DMS79 treated with DMSO at 0.1 percent for 48 hours (cell line): ENCODE measurements around the gene RAPGEF1.
"Not testable (repeated sequence)": the region's sequence is repeated elsewhere in the genome, so short reads cannot be mapped to it uniquely, and the experiment has no call there.

Experiments used
- DNase-seq: peaks from one replicate; lab custom pipeline; 2025; lab: John Stamatoyannopoulos, UW

The RAPGEF1 gene

DNA sequence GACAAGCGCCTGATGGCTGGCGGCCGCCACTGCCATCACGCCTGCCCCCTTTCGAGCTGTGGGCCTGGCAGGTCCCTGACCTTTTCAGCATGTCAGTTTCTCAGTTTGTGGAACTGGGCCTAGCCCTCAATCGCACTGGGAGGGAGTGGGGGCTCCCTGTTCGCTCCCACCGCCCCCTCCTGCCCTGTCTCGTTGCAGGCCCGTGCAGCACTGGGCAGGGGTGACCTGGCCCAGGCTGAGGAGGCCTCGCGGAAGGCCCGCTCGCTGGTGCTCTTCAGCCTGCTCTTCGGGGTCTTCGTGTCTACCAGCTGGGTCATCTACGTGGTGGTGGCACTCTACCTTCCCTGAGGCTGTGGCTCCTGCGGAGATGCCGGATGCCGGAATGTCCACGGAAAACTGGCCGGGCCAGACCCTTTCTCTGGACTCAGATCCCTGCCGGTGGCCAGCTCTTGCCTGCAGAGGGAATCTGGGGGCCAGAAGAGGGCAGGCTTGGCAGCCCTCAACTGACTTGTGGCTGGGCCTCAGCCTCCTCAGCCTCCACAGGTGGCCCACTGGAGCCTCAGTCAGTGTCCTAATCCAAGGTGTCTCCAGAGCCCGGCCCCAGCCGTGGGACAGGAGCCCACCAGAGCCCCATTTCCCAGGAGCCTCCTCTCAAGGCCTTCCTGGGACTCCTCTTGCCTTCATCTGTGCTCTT lies 181.9 kb downstream of the RAPGEF1 start:
- no peak for DNase-seq

DNA sequence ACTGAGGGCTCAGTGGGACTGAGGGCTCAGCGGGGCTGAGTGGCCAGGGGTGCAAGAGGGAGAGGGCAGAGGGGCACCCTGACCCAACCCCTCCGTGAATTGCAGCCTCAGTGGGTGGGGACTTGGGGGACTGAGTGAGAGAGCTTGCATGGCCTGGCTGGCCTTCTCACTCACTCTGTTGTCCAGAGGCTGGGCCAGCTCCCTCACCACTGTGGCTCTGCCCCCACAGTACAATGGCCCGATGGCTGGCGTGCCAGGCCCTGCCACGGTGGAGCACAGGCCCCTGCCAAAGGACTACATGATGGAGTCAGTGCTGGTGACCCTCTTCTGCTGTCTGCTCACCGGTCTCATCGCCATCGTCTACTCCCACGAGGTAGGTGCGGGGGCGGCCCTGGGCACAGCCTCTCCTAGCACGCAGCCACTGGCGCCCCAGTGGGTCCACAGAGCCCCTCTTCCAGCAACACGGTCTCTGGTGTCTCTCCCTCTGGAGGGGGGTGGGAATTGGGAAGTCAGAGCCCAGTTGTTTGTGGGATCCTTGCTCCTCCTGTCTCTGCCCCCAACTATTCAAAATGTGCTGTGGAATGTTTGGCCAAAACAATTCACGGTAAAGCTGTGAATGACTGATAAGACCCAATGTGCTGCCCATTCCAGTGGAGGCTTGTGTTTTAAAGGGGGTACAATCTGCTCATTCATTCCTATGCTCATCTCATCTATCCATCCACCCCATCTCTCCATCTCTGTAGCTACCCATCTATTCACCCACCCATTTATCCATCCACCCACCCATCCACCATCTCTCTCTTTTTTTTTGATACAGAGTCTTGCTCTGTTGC lies 183.8 kb downstream of the RAPGEF1 start:
- no peak for DNase-seq

DNA sequence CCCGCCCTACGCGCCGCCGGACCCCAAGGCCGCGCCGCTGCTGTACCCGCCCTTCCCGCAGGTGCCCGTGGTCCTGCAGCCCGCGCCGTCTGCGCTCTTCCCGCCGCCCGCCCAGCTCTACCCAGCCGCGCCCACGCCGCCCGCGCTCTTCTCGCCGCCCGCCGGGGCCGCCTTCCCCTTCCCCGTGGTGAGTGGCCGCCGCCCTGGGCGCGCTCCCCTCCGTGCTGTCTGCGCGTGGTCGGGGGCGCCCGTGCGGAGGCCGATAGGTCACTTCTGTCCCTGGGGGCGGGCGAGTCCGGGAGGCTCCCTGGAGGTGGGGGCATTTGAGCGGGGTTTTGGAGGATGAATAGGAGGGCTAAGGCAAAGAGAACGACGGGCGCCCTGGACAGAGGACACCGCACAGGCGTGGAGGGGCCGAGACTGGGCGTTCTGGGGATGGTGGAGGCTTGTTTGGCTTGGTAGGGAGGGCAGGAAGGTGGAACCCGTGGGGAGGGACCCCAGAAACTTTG lies 185.0 kb downstream of the RAPGEF1 start:
- DNase-seq, result no peak

DNA sequence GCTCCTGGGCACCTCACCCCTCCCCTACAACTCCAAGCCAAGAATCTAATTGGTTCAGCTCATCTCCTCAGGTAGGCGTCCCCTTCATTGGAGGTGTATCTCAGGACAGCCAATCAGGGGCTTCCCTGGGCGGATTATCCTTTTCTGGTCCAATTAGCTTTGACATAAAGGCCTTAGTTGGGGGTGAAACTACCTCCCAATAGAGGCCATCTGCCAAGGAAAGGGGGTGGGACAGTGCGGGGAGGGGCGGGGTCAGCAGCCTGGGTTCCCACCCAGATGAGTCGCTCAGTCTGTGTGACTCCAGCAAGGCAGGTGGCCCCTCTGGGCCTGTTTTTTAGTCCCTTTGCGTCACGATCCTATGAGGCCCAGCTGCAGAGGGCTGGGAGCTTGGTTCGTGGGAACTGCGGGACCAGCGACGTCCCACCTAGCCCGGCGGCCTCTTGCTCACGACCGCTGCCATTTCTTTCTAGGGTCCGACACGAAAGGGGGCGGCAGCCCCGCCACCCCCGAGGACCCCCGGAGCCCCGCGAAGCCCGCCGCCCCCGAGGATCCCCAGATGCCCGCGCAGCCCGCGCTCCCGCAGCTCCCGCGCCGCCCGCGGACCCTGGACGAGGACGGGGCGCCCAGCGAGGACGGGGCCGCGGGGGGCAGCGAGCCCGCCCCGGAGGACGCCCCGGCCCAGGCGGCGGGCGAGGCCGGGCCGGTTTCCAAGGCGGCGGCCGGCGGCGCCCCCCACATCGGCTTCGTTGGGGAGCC lies 185.6 kb downstream of the RAPGEF1 start:
- no peak for DNase-seq

GRCh38 chr9:131552030-131552429 lies 187.8 kb downstream of the RAPGEF1 start:
- no peak for DNase-seq

GRCh38 chr9:131550465-131550864 lies 189.4 kb downstream of the RAPGEF1 start:
- not testable (repeated sequence) for DNase-seq

- not testable (repeated sequence) for DNase-seq
These were observed 190.7 kb downstream of the RAPGEF1 start for GRCh38 chr9:131549186-131549585.

DNA sequence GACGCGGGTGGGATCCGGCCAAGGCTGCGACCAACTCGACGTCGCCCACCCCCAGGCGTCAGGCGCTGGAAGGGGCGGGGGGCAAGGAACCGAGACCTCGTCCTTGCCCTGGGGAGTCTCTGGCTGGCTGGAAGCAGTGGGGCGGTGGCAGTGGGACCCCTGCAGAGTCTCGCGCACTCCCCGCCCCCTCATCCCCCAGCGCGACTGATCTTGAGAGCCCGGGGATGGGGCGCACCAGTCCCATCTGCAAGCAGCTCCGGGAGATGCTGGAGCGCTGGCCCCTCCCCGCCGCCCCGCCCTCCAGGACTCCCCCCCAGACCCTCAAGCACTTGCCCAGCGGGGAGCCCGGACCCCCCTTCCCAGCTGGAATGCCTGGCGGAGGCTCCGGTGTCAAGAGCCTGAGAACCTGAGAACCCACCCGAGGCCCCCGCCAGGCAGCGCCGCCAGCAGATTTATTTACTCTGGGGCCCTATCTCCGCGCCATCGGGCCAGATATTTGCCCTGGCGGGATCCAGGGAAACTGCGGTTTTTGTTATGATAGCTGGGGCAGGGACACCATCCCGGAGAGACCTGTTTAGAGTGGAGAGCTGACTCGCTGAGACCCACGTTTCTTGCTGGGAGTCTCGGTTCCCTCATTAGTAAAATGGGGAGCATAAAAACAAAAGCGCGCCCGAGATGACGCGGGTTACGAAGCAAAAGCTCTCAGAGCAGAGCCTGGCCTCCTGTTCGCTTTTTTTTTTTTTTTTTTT lies 193.4 kb downstream of the RAPGEF1 start:
- peak; percentile 52 for DNase-seq

- DNase-seq, result no peak
These were observed 194.0 kb downstream of the RAPGEF1 start for GRCh38 chr9:131545786-131546335.

GRCh38 chr9:131545003-131545785 lies 194.7 kb downstream of the RAPGEF1 start, which contains the start of gene PRRT1B:
Gene PRRT1B, plus strand, starts transcription at chr9:131545523. Its CDS starts 93 bp downstream, at chr9:131545616.
- no peak for DNase-seq

- no peak for DNase-seq
These were observed 196.7 kb downstream of the RAPGEF1 start for GRCh38 chr9:131543141-131543540.

GRCh38 chr9:131539223-131539923 lies 200.5 kb downstream of the RAPGEF1 start:
- no peak for DNase-seq

DNA sequence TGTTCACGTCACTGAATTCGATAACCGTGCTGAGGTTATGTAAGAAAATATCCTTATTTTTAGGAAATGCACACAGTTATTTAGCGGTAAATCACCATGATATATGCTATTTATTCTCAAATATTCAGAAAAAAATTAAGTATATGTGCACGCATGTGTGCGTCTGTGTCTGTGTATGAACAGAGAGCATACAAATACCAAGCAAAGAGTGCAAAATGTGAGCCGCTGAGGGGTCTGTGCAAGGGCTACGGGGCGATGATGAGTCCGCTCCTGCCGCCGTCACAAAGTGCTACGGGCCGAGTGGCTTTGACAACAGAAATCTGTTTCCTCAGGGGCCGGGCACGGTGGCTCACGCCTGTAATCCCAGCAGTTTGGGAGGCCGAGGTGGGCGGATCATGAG lies 201.9 kb downstream of the RAPGEF1 start:
- no peak for DNase-seq

DNA sequence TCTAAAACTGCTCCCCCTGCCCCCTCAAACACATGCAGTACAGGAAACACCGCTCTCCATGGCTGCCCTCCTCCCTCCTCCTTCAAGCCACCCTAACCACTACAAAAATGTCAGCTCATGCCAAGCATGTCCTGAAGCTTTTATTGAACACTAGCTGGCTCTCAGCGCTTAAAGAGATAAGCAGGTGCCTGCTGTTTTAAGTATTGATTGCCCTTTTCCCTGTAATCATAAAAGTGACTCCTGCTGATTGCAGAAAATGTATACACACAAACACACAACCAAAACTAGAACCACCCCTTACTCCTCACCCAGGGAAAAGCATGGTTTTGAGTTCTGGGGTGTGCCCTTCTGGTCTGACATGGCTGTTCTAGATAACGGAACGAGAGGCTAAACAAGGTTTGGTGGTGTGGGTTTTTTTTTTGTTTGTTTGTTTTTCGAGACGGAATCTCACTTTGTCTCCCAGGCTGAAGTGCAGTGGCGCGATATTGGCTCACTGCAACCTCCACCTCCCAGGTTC lies 205.1 kb downstream of the RAPGEF1 start:
- DNase-seq, result peak; percentile 71

- DNase-seq, result peak; percentile 61
These were observed 208.7 kb downstream of the RAPGEF1 start, which contains the start of gene UCK1 for GRCh38 chr9:131530920-131531832. Gene UCK1, minus strand, starts transcription at chr9:131531263. Its CDS starts 89 bp downstream, at chr9:131531174.

DNA sequence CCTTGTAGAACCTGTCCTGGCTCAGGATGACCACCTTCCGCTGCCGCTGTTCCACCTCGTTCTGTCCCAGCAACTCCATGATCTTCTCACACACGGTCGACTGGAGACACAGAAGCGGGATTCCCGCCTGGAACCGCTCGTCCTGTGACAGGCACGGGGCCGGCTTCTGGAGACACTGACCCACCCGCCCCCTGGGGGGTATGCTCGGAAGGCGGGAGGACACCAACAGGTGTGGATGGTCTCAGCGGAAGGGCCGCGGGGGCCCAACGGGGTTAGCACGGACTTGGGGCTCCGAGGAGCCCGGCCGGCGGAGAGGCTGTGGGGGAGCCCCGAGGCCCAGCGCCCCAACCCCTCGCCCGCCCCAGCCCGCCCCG lies 209.3 kb downstream of the RAPGEF1 start:
- DNase-seq, result peak; percentile 13

- no peak for DNase-seq
These were observed 210.0 kb downstream of the RAPGEF1 start for GRCh38 chr9:131529597-131530545.
